Measurements from ENCODE around the gene RNLS. TPM values are rescaled to one million over a fixed set of nuclear protein-coding genes. Genes with fewer than 3 reads are reported as not detected.
A peak's percentile ranks its signal among the peaks of the same experiment; 100 is the strongest.
"Not testable (repeated sequence)": the region's sequence is repeated elsewhere in the genome, so short reads cannot be mapped to it uniquely, and the experiment has no call there.

RNLS gene
- total RNA-seq, 3 donors from 2014 or later: 9.8 to 12.1 (median 11.8) TPM

GRCh38 chr10:88280518-88280917 is 302.6 kb downstream of the RNLS start:
- Histone ChIP-seq H3K4me1 (ENCODE audit: low read depth) (peaks cover 5% of the 10 kb centered on the region), H3K9me3 (no peaks in the 10 kb centered on the region), H3K36me3 (ENCODE audit: low read depth) (no peaks in the 10 kb centered on the region), H3K4me3 (no peak overlapping the region)
- no peak for TF ChIP-seq CTCF (IDR thresholded peaks at IDR 0.05)
- intact Hi-C loops (cut with DNase I, micrococcal nuclease): no loop called here
- ATAC-seq (no peak), DNase-seq (no peak)

- Histone ChIP-seq H3K4me1 (ENCODE audit: low read depth) (peaks cover 5% of the 10 kb centered on the region), H3K4me3 (no peak overlapping the region), H3K36me3 (ENCODE audit: low read depth) (no peaks in the 10 kb centered on the region), H3K9me3 (no peaks in the 10 kb centered on the region)
- no peak for DNase-seq
- TF ChIP-seq CTCF (IDR thresholded peaks at IDR 0.05): no peak
- intact Hi-C loops (cut with DNase I, micrococcal nuclease): no loop called here
- no peak for ATAC-seq
Observed at GRCh38 chr10:88278912-88279311, 304.2 kb downstream of the RNLS start.

GRCh38 chr10:88276945-88277344 is 306.2 kb downstream of the RNLS start:
- H3K4me1 ChIP-seq (ENCODE audit: low read depth); intact Hi-C loops (cut with DNase I, micrococcal nuclease); H3K9me3 ChIP-seq; ATAC-seq; H3K36me3 ChIP-seq (ENCODE audit: low read depth); DNase-seq; H3K4me3 ChIP-seq: not testable (repeated sequence)

DNA sequence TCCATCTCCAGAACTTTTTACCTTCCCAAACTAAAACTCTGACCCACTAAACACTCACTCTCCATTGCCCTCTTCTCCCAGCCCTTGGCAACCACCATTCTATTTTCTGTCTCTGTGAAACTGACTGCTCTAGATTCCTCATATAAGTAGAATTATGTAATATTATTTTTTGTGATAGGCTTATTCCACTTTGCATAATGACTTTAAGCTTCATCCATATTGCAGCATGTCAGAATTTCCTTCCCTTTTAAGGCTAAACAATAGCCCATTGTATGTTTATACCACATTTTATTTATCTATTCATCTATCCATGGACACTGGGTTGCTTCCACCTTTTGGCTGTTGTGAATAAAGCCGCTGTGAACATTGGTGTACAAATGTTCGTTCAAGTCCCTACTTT is 308.8 kb downstream of the RNLS start:
- no peak for TF ChIP-seq CTCF (IDR thresholded peaks at IDR 0.05)
- H3K9me3 ChIP-seq: no peaks in the 10 kb centered on the region
- no peak for DNase-seq
- ATAC-seq: no peak
- no peaks in the 10 kb centered on the region for H3K36me3 ChIP-seq (ENCODE audit: low read depth)
- no peak overlapping the region for H3K4me3 ChIP-seq
- no peaks in the 10 kb centered on the region for H3K4me1 ChIP-seq (ENCODE audit: low read depth)
- intact Hi-C loops (cut with DNase I, micrococcal nuclease): no loop called here

GRCh38 chr10:88273567-88273966 is 309.6 kb downstream of the RNLS start:
- TF ChIP-seq CTCF (IDR thresholded peaks at IDR 0.05): no peak
- Histone ChIP-seq H3K4me3 (no peak overlapping the region), H3K36me3 (ENCODE audit: low read depth) (no peaks in the 10 kb centered on the region), H3K4me1 (ENCODE audit: low read depth) (no peaks in the 10 kb centered on the region), H3K9me3 (no peaks in the 10 kb centered on the region)
- no peak for DNase-seq
- intact Hi-C loops (cut with DNase I, micrococcal nuclease): no loop called here
- no peak for ATAC-seq

DNA sequence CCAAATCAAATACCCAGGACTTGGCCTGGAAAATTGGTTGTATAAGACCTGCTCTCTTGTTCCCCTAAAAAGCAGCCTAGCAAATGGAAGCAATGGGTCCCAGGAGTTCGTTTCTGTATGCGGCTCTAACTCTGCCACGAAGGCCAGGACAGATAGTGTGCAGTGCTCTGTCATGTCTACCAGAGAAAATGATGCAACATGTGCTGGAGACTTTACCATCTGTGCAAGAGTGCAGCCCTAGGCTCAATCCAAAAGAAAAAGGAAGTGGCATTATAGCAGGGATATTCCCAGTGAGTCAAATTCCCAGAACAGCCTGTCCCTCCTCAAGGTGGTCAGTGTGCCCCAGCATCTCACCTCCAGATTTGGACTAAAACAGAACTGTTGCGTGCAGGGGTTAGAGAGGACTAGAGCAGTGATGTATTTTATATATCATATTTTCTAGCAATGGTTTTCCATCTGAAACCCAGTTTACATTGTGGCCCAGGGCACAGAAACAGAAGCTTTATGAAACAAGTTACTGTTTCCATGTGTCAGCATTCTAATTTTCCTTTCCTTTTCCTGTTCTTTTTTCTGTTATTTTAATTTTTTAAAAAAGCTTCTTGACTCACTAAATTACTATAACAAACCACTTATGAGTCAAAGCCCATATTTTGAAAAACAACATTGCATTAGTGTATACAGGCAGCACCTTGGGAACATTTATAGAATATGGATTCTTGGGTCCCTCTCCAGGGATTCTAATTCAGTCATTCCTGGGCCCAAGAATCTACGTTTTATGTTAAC is 311.2 kb downstream of the RNLS start:
- no peaks in the 10 kb centered on the region for H3K9me3 ChIP-seq
- no peak overlapping the region for H3K4me3 ChIP-seq
- no peak for TF ChIP-seq CTCF (IDR thresholded peaks at IDR 0.05)
- peak; percentile 67 for ATAC-seq
- no peaks in the 10 kb centered on the region for H3K36me3 ChIP-seq (ENCODE audit: low read depth)
- H3K4me1 ChIP-seq (ENCODE audit: low read depth): no peaks in the 10 kb centered on the region
- intact Hi-C loops (cut with DNase I, micrococcal nuclease): no loop called here
- no peak for DNase-seq

Measured in mucosa of descending colon (tissue), 3 donors.